ENCODE measurements around the gene UPB1. TPM values are rescaled to one million over a fixed set of nuclear protein-coding genes. Genes with fewer than 3 reads are reported as not detected.

The UPB1 gene
- total RNA-seq: 1.3 to 1.5 TPM (median 1.3 TPM) in 3 replicates

DNA sequence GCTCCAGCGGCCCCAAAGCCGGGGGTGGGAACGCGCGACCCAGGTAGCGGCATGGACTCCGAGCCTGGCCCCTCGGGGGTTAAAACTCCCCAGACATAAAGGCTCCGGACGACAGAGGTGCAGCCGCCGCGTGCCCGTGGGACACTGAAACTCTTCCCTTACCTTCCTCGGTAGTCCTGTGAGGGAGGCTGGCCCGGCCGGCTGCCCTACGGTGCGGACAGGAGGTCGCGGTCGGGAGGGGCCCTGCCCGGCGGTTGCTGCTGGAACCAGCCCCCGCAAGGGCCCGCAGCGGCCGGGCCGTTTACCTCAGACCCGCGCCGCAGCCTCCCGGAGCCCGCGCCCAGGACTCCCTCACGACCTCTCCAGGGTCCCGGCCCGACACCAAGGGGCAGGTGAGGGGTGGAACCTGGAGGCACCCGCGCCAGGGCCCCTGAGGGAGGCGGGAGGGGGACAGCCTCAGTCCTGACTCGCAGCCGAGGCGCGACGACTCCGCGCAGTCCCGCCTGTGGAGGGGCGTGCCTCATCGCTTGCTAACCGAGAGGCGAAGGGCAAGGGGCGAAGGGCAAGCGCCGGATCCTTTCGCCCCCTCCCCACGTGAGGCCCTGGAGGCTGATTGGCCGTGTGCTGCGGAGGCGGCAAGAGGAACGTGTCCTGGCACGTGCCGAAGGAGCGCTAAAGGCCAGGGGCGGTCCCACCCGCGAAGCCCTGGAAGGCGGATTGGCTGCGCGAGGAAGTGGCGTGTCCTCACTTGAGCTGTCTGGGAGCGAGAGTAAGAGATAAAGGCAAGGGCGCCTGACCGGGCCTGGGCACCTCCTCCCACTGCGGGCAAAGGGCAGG, at the start of gene UPB1:
Gene UPB1 (plus strand): TSS at position 805 of the 837 bp plus-strand sequence. CDS start 72 bp downstream, outside the sequence.
- H3K4me3 Mint-ChIP-seq: peak within 1 kb of the TSS; percentile 49
- DNase-seq (ENCODE audit: low spot score in 2 of 2, unreplicated experiment in 2 of 2): no peak
- no peaks in the 10 kb centered on the region for H3K9me3 Mint-ChIP-seq
- H3K36me3 Mint-ChIP-seq: no peaks in the 10 kb centered on the region
- TF ChIP-seq, protein P1, sequence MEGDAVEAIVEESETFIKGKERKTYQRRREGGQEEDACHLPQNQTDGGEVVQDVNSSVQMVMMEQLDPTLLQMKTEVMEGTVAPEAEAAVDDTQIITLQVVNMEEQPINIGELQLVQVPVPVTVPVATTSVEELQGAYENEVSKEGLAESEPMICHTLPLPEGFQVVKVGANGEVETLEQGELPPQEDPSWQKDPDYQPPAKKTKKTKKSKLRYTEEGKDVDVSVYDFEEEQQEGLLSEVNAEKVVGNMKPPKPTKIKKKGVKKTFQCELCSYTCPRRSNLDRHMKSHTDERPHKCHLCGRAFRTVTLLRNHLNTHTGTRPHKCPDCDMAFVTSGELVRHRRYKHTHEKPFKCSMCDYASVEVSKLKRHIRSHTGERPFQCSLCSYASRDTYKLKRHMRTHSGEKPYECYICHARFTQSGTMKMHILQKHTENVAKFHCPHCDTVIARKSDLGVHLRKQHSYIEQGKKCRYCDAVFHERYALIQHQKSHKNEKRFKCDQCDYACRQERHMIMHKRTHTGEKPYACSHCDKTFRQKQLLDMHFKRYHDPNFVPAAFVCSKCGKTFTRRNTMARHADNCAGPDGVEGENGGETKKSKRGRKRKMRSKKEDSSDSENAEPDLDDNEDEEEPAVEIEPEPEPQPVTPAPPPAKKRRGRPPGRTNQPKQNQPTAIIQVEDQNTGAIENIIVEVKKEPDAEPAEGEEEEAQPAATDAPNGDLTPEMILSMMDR (IDR thresholded peaks at IDR 0.05; ENCODE audit: unreplicated experiment): no peak
- H3K4me1 Mint-ChIP-seq: peaks cover 31% of the 10 kb centered on the region
- H3K27me3 Mint-ChIP-seq (ENCODE audit: low read depth): peaks cover 39% of the 10 kb centered on the region
- H3K27ac Mint-ChIP-seq: no peak within 1 kb of the TSS

DNA sequence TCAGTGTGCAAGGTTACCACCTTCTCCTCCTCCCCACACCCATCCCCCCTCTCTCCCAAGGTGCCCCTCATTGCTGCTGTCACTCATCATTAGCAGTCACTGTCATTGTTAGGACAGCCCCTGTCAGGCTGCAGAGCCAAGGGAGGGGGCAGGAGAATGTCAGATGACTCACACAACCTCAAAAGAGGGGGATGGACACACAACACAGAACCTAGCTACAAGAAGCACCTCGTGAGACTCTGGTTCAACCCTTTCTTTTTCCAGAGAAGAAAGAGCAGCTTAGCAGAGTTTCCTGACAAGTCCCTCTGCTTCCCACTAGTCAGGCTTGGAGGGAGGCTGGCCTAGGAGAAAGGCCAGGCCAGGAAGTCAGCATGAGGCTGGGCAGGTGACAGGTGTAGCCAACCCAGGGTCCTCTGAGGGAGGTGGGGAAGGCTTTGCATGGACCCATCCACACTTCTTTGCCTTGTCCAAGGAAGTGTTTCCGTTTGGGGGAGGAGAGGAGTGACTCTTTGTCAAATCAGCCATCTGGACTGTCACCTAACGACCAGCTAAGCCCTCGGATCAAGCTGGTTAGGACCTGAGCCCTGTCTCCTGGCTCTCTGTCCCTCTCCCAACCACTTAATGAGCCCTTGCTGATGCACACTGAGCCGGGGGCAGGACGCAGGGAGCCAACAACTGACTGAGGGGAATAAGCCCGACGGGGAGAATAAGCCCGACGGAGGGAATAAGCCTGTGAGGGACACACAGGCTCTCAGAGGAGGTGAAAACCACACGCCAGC, 49.5 kb upstream of the UPB1 start:
- H3K4me3 Mint-ChIP-seq: no peak overlapping the region

DNA sequence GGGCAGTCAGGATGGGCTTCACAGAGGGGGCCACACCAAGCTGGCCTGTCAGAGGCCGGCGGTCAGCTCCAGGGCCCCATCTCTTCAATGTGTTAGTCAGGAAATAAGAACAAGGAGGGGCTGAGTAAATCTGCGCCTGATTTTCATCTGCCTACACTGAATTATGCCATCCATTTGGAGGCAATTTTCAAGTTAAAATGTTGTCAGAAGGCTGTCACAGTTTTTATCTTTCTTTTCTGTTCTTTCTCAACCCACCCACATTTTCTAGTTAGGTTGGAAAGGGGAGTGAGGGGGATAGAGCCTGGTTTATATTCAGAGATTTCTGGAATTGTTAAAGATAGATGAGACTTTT, 48.9 kb upstream of the UPB1 start:
- Mint-ChIP-seq H3K4me1 (peaks cover 29% of the 10 kb centered on the region), H3K27me3 (ENCODE audit: low read depth) (no peaks in the 10 kb centered on the region), H3K27ac (peak overlapping the region; percentile 63), H3K9me3 (no peaks in the 10 kb centered on the region), H3K36me3 (no peaks in the 10 kb centered on the region), H3K4me3 (no peak overlapping the region)
- DNase-seq (ENCODE audit: low spot score in 2 of 2, unreplicated experiment in 2 of 2): no peak
- TF ChIP-seq, protein P1 (IDR thresholded peaks at IDR 0.05; ENCODE audit: unreplicated experiment): no peak

More for the DNA sequence above, 49.5 kb upstream of the UPB1 start:
- DNase-seq (ENCODE audit: low spot score in 2 of 2, unreplicated experiment in 2 of 2): no peak
- Mint-ChIP-seq H3K36me3 (peaks cover 4% of the 10 kb centered on the region), H3K27me3 (ENCODE audit: low read depth) (no peaks in the 10 kb centered on the region), H3K4me1 (peaks cover 27% of the 10 kb centered on the region), H3K9me3 (no peaks in the 10 kb centered on the region), H3K27ac (peak overlapping the region; percentile 63)
- TF ChIP-seq, protein P1 (IDR thresholded peaks at IDR 0.05; ENCODE audit: unreplicated experiment): no peak

DNA sequence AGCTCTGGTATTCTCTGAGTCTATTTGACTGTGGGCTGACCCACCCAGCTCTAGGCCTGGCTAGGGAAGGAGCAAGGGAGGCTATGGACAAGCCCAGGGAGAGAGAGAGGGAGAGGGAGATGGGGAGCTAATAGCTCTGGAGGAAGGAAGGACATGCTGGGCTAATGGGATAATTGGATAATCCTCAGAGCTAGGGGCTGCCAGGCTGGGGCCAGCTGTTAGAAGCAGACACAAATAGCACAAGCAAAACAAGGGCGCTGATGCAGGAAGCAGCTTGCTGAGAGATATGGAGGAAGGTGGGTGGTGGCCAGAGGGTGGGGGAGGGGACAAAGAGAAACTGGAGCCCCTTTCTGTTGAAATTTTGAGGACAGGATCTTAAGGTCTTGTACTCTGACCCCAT, 44.5 kb upstream of the UPB1 start:
- H3K27ac Mint-ChIP-seq: peak overlapping the region; percentile 40
- TF ChIP-seq, protein P1 (IDR thresholded peaks at IDR 0.05; ENCODE audit: unreplicated experiment): no peak
- peaks cover 4% of the 10 kb centered on the region for H3K9me3 Mint-ChIP-seq
- DNase-seq (ENCODE audit: low spot score in 2 of 2, unreplicated experiment in 2 of 2): no peak
- H3K27me3 Mint-ChIP-seq (ENCODE audit: low read depth): no peaks in the 10 kb centered on the region
- H3K4me1 Mint-ChIP-seq: peaks cover 24% of the 10 kb centered on the region
- peaks cover 2% of the 10 kb centered on the region for H3K36me3 Mint-ChIP-seq
- H3K4me3 Mint-ChIP-seq: no peak overlapping the region

DNA sequence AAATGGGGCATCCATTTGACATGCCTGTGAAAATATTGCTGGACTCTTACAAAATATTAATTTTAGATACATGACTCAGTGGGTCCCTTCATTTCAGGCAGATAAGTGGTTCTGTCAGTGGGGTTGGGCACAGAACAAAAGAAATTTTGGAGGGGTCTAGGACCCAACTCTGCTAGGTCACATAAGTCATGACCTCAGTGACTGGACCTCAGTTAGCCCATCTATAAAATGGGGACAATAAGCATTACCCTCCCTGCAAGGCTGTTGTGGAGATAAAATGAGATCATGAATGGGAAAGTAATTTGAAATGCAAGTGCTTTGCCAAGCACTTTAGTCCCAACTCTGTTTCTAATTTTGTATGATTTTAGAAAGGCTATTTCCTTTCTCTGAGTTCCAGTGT, 44.0 kb upstream of the UPB1 start:
- no peaks in the 10 kb centered on the region for H3K27me3 Mint-ChIP-seq (ENCODE audit: low read depth)
- no peak overlapping the region for H3K27ac Mint-ChIP-seq
- peaks cover 24% of the 10 kb centered on the region for H3K4me1 Mint-ChIP-seq
- peaks cover 4% of the 10 kb centered on the region for H3K9me3 Mint-ChIP-seq
- H3K4me3 Mint-ChIP-seq: no peak overlapping the region
- TF ChIP-seq, protein P1 (IDR thresholded peaks at IDR 0.05; ENCODE audit: unreplicated experiment): no peak
- DNase-seq (ENCODE audit: low spot score in 2 of 2, unreplicated experiment in 2 of 2): no peak
- H3K36me3 Mint-ChIP-seq: peaks cover 2% of the 10 kb centered on the region

Measured in mesothelial cell of epicardium (in vitro differentiated cells).